ENCODE results near the gene PLCL1. TPM values are rescaled to one million over a fixed set of nuclear protein-coding genes. Genes with fewer than 3 reads are reported as not detected.

The PLCL1 gene
- polyA plus RNA-seq, 1 of the 3 experiments (the other 2 are of a cell fraction) = 7.7 TPM

DNA sequence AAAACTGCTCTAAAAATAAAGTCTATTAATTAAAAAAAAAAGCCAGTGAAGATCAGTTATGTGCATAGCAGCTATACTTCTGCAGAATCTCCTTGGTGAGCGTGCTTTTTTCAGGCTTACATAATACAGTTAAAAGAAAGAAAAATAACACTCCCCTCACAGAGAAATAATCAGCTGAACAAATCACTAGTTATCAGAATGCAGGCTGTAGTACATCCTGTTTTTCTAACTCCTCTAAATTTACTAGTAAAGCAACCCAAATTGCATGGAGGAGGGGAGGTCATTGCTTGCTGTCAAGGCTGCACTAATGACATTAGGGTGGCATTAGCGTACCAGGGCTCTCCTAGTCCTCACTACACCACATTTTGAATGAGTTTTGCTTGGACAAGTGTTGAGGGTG lies 192.2 kb downstream of the PLCL1 start:
- 92% methylated on average over 2 of the region's 2 CpGs for WGBS (ENCODE audit: low lambda C conversion rate)
- peaks cover 4 to 15% of the 10 kb centered on the region in 2 experiments; a peak in 2 of 4 replicates for H3K4me1 ChIP-seq (ENCODE audit: control insufficient read depth in 1 of 2, insufficient read depth in 2 of 2, low read depth in 1 of 2, low read length in 1 of 2)
- POLR2A ChIA-PET = no interaction called here
- no peak overlapping the region for H2AFZ ChIP-seq (ENCODE audit: low read depth)
- CTCF ChIA-PET = interaction anchor here (0.9 to 1.3 kb wide), 2 partner anchors 9 to 191 kb away, joined by 3 read pairs; no protein-coding TSS in a partner anchor
- TF ChIP-seq RCOR1 (IDR thresholded peaks at IDR 0.05; ENCODE audit: low read length) (no peak), GATA2 (CRISPR knock-in tag; IDR thresholded peaks at IDR 0.05) (no peak), YY1 (IDR thresholded peaks at IDR 0.05; ENCODE audit: low read depth) (no peak), RXRA (IDR thresholded peaks at IDR 0.05; ENCODE audit: borderline replicate concordance, low read depth) (no peak), ELF1 (IDR thresholded peaks at IDR 0.05) (no peak), TCF12 (IDR thresholded peaks at IDR 0.05) (no peak)
- TF ChIP-seq, protein P1, sequence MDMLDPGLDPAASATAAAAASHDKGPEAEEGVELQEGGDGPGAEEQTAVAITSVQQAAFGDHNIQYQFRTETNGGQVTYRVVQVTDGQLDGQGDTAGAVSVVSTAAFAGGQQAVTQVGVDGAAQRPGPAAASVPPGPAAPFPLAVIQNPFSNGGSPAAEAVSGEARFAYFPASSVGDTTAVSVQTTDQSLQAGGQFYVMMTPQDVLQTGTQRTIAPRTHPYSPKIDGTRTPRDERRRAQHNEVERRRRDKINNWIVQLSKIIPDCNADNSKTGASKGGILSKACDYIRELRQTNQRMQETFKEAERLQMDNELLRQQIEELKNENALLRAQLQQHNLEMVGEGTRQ (IDR thresholded peaks at IDR 0.05; ENCODE audit: borderline replicate concordance, low read depth, low read length) = no peak
- TF ChIP-seq, protein P2, sequence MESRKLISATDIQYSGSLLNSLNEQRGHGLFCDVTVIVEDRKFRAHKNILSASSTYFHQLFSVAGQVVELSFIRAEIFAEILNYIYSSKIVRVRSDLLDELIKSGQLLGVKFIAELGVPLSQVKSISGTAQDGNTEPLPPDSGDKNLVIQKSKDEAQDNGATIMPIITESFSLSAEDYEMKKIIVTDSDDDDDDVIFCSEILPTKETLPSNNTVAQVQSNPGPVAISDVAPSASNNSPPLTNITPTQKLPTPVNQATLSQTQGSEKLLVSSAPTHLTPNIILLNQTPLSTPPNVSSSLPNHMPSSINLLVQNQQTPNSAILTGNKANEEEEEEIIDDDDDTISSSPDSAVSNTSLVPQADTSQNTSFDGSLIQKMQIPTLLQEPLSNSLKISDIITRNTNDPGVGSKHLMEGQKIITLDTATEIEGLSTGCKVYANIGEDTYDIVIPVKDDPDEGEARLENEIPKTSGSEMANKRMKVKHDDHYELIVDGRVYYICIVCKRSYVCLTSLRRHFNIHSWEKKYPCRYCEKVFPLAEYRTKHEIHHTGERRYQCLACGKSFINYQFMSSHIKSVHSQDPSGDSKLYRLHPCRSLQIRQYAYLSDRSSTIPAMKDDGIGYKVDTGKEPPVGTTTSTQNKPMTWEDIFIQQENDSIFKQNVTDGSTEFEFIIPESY (IDR thresholded peaks at IDR 0.05; ENCODE audit: borderline replicate concordance, low read depth) = no peak
- TF ChIP-seq, protein P3, sequence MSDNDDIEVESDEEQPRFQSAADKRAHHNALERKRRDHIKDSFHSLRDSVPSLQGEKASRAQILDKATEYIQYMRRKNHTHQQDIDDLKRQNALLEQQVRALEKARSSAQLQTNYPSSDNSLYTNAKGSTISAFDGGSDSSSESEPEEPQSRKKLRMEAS (IDR thresholded peaks at IDR 0.05; ENCODE audit: low read depth) = no peak
- TF ChIP-seq, protein P4, sequence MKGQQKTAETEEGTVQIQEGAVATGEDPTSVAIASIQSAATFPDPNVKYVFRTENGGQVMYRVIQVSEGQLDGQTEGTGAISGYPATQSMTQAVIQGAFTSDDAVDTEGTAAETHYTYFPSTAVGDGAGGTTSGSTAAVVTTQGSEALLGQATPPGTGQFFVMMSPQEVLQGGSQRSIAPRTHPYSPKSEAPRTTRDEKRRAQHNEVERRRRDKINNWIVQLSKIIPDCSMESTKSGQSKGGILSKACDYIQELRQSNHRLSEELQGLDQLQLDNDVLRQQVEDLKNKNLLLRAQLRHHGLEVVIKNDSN (IDR thresholded peaks at IDR 0.05; ENCODE audit: borderline replicate concordance, low read depth) = no peak
- TF ChIP-seq, protein P5, sequence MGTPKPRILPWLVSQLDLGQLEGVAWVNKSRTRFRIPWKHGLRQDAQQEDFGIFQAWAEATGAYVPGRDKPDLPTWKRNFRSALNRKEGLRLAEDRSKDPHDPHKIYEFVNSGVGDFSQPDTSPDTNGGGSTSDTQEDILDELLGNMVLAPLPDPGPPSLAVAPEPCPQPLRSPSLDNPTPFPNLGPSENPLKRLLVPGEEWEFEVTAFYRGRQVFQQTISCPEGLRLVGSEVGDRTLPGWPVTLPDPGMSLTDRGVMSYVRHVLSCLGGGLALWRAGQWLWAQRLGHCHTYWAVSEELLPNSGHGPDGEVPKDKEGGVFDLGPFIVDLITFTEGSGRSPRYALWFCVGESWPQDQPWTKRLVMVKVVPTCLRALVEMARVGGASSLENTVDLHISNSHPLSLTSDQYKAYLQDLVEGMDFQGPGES (IDR thresholded peaks at IDR 0.05; ENCODE audit: low read depth, low read length) = no peak
- no peak overlapping the region for H3K9ac ChIP-seq
- no peaks in the 10 kb centered on the region; the same call in 1 of the 2 replicates for H4K20me1 ChIP-seq (ENCODE audit: insufficient read depth)
- peak; percentile 20 for DNase-seq
- H3K27me3 ChIP-seq (ENCODE audit: insufficient read depth) = no peaks in the 10 kb centered on the region
- no peak overlapping the region for H3K4me2 ChIP-seq
- H3K4me3 ChIP-seq (ENCODE audit: low read depth in 2 of 2, low read length in 1 of 2) = no peak overlapping the region
- H3K9me3 ChIP-seq = no peaks in the 10 kb centered on the region
- peak overlapping the region in 1 of 2 experiments; percentile 78; a peak in 2 of 4 replicates for H3K27ac ChIP-seq (ENCODE audit: low read depth in 2 of 2, low read length in 1 of 2)
- no peaks in the 10 kb centered on the region; the same call in 1 of the 2 replicates for H3K79me2 ChIP-seq (ENCODE audit: insufficient read depth)
- peaks cover 0 to 4% of the 10 kb centered on the region in 2 experiments for H3K36me3 ChIP-seq (replicated peaks in 1 of 2; ENCODE audit: control insufficient read depth in 1 of 2, insufficient read depth in 2 of 2, low read length in 1 of 2)
- no peaks in the 10 kb centered on the region for H3K9me2 ChIP-seq
- no peaks in the 10 kb centered on the region for H3F3A ChIP-seq (replicated peaks; ENCODE audit: insufficient read depth)

DNA sequence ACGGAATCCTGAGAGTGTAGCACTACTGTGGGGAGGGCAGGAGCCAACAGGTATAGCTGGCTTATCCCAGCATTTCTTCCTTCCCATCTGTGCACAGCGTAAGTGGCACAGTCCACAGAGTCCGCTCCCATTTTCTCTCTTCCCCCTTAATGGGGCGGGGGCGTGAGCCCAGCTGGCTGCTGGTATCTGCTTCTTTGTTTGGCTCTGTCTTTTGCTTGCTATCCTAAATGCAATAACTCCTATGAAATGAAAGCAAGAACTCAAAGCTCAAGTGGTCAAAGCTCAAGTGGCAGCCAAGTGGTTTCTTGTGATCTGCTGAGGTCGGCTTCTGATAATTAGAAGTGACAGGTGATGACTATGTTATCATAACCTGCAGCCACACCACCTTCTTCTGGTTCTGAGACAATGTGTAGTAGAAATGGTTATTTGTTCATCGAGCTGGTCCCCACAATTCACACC lies 192.7 kb downstream of the PLCL1 start:
- Histone ChIP-seq H3K27ac (ENCODE audit: low read depth in 2 of 2, low read length in 1 of 2) (peak overlapping the region in 1 of 2 experiments; percentile 78; a peak in 2 of 4 replicates), H4K20me1 (ENCODE audit: insufficient read depth) (no peaks in the 10 kb centered on the region; the same call in 1 of the 2 replicates), H3K9ac (no peak overlapping the region), H3K27me3 (ENCODE audit: insufficient read depth) (no peaks in the 10 kb centered on the region), H3K79me2 (ENCODE audit: insufficient read depth) (no peaks in the 10 kb centered on the region; the same call in 1 of the 2 replicates), H3K4me1 (ENCODE audit: control insufficient read depth in 1 of 2, insufficient read depth in 2 of 2, low read depth in 1 of 2, low read length in 1 of 2) (peaks cover 4 to 15% of the 10 kb centered on the region in 2 experiments; a peak in 2 of 4 replicates), H2AFZ (ENCODE audit: low read depth) (no peak overlapping the region), H3K4me3 (ENCODE audit: low read depth in 2 of 2, low read length in 1 of 2) (no peak overlapping the region), H3K36me3 (replicated peaks in 1 of 2; ENCODE audit: control insufficient read depth in 1 of 2, insufficient read depth in 2 of 2, low read length in 1 of 2) (peaks cover 0 to 4% of the 10 kb centered on the region in 2 experiments), H3K9me3 (no peaks in the 10 kb centered on the region), H3K4me2 (no peak overlapping the region), H3K9me2 (no peaks in the 10 kb centered on the region), H3F3A (replicated peaks; ENCODE audit: insufficient read depth) (no peaks in the 10 kb centered on the region)
- CTCF ChIA-PET = interaction anchor here (0.9 to 1.3 kb wide), 2 partner anchors 9 to 191 kb away, joined by 3 read pairs; no protein-coding TSS in a partner anchor
- POLR2A ChIA-PET = no interaction called here
- no peak for TF ChIP-seq MXI1 (IDR thresholded peaks at IDR 0.05; ENCODE audit: low read depth, low read length)
- TF ChIP-seq EP300 (IDR thresholded peaks at IDR 0.05; ENCODE audit: borderline replicate concordance in 1 of 2, low read depth in 1 of 2, low read length in 1 of 2) = no peak
- TF ChIP-seq, protein P1 (IDR thresholded peaks at IDR 0.05; ENCODE audit: borderline replicate concordance, low read depth, low read length) = no peak
- no peak for DNase-seq
- 81% methylated on average over 7 of the region's 7 CpGs for WGBS (ENCODE audit: low lambda C conversion rate)

Measured in SK-N-SH (cell line).